HCT116 (cell line): Measurements from ENCODE around the gene TMEM143.
A peak's percentile ranks its signal among the peaks of the same experiment; 100 is the strongest.

ENCODE experiments used
- ATF3 ChIP-seq: IDR thresholded peaks from 2 replicates; pipeline ENCODE4 v1.6.1; 2012
- CEBPB ChIP-seq: IDR thresholded peaks from 2 replicates; pipeline ENCODE4 v1.6.1; 2012; ENCODE audit warnings: low read depth
- CTCF ChIP-seq, 3 experiments: fragments of 200-600 bp in 1 of 3; sonication (generic) in 1 of 3; IDR thresholded peaks in 2 of 3; conservative IDR thresholded peaks in 1 of 3; 2 replicates each; pipeline ENCODE4 v1.5.1; 2012 to 2017; ENCODE audit warnings: low read depth in 2 of 3, low read length in 2 of 3, antibody characterized with exemption in 1 of 3, borderline replicate concordance in 1 of 3, control low read depth in 1 of 3, mild to moderate bottlenecking in 1 of 3, mixed read lengths in 1 of 3, mixed run types in 1 of 3, moderate library complexity in 1 of 3; ENCODE audit not compliant: insufficient read depth in 1 of 3
- EZH2 ChIP-seq: fragments of 200-600 bp; sonication (generic); IDR thresholded peaks from 2 replicates; pipeline ENCODE4 v1.6.1; 2017; ENCODE audit warnings: antibody characterized with exemption, mixed run types
- MAX ChIP-seq: IDR thresholded peaks from 2 replicates; pipeline ENCODE4 v1.6.1; 2012
- POLR2A ChIP-seq: IDR thresholded peaks from 2 replicates; pipeline ENCODE4 v1.7.0; 2011; ENCODE audit warnings: borderline replicate concordance; ENCODE audit not compliant: insufficient read depth, insufficient read length; ENCODE audit errors: extremely low read depth
- RAD21 ChIP-seq: IDR thresholded peaks from 2 replicates; pipeline ENCODE4 v1.6.1; 2012; ENCODE audit warnings: low read depth, mild to moderate bottlenecking
- REST ChIP-seq: IDR thresholded peaks from 2 replicates; pipeline ENCODE4 v1.6.1; 2012; ENCODE audit warnings: low read depth
- SRF ChIP-seq: IDR thresholded peaks from 2 replicates; pipeline ENCODE4 v1.6.1; 2012; ENCODE audit warnings: low read depth
- YY1 ChIP-seq: IDR thresholded peaks from 2 replicates; pipeline ENCODE4 v1.6.1; 2011; ENCODE audit warnings: low read length, low read depth, moderate library complexity, mild to moderate bottlenecking; ENCODE audit not compliant: insufficient replicate concordance; ENCODE audit errors: extremely low read depth
- ZBTB33 ChIP-seq: IDR thresholded peaks from 2 replicates; pipeline ENCODE4 v1.6.1; 2011; ENCODE audit warnings: mild to moderate bottlenecking, low read length, moderate library complexity; ENCODE audit not compliant: insufficient replicate concordance; ENCODE audit errors: extremely low read depth
- ZNF274 ChIP-seq: fragments of 200-500 bp; sonication (Bioruptor generic); IDR thresholded peaks from 2 replicates; pipeline ENCODE4 v1.6.1; 2014; ENCODE audit warnings: mild to moderate bottlenecking, low read depth, low read length, inconsistent platforms

- TF ChIP-seq POLR2A (no peak), MAX (0 out of 2 replicates have a peak, but pooled peaks have one; percentile 23), CTCF (IDR thresholded peaks at IDR 0.05 in 2 of 3, conservative IDR thresholded peaks at IDR 0.05 in 1 of 3; ENCODE audit: borderline replicate concordance in 1 of 3, insufficient read depth in 1 of 3, low read depth in 2 of 3, low read length in 2 of 3) (peak; percentile 95 to 99 (median 96)), RAD21 (peak; percentile 93), EZH2 (no peak), ATF3 (no peak), ZBTB33 (no peak), SRF (no peak), ZNF274 (no peak), YY1 (no peak), REST (no peak), CEBPB (no peak)
Observed at GRCh38 chr19:48290771-48291488, 72.8 kb downstream of the TMEM143 start.
